HG02840 (cell line): ENCODE measurements around the gene SLC35G6.
"Not testable (repeated sequence)": the region's sequence is repeated elsewhere in the genome, so short reads cannot be mapped to it uniquely, and the experiment has no call there.

Source experiments
- ATAC-seq: cut with Tn5 transposase; IDR thresholded peaks from one replicate; pipeline ENCODE4 v1.9.1; 2021; ENCODE audit warnings: mild to moderate bottlenecking, moderate library complexity, moderate number of reproducible peaks; ENCODE audit not compliant: unreplicated experiment, low FRiP score

The SLC35G6 gene

GRCh38 chr17:7477392-7478275 is 3.6 kb upstream of the SLC35G6 start:
- ATAC-seq = no peak

DNA sequence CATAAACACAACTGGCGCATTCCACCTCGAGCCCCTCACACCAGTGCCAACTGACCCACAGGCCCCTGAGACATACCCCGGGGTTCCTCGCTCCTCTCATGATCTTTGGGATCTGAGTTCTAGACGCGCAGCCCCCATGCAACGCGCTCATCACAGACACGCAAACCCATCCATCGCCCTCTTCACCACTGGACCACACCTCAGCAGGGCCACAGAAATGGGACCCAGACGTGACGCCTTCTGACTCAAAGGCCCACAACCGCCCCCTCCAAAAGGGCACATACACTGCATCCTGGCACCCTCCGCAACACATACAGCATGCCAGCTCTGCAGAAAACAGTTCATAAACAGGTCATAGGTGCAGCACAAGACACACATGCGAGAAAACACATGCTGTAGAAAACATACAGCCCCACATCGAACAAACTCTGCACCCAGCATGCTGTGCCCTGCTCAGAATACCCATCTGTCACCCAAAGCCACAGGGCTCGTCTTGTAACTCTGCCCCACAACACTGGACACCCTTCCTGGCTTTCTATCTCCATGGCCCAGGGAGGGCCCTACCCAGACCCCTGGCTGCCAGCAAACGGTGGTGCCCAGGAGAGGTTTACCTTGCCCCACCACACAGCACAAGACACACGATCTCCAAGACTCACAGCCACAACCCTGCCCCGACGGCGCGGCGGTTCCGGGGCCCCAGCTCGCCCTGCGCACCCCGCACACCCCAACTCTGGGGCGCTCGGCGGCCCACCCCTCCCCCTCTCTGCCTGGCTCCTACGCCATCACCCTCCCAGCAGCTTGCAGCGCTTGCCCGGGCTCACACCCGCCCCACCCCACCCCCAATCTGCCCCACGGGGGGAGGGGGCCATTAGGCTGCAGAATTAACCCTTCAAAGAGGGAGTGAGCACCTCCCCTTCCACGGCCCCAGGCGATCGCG is 2.7 kb upstream of the SLC35G6 start:
- no peak for ATAC-seq

DNA sequence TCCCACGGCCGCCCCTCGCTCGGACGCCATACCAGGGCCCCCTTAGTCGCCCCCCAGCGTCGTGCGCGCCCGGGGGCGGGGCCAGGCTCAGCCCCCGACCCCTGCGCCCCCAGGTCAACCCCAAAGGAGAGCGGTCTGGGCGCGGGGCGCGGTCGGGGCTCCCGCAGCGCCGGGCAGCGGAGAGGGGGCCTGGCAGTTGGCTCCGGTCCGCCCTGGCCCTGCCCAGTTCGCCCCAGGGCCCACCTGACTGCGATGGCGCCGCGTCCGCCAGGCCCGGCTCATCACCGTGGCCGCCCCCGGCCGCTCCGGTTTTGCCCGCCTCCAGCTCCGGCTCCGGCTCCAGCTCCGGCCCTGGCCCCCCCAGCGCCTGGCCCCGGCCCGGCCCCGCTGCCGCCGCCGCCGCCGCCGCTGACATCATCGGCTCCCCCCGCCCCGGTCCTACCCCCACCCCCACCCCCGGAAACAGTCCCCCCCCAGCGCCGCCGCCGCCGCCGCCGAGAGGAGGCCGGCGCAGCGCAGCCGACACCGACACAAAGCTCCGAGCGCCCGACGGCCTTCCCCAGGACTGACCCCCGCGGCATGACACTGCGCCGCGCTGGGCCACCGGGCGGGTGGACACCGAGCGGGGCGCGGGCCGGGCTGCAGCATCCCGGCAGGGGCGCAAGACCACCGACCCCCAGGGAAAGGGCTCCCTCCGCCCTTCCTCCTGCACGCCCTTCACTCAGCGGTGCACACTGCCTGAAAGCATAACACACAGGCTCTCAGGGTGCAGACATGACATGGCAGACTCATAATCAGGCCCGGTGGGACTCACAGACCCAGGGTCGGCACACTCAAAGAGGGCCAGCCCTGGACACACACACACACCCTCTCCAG is 1.8 kb upstream of the SLC35G6 start, which contains the start of gene ZBTB4:
TSS of gene ZBTB4 (minus strand) at position 419 of the 876 bp plus-strand sequence. CDS start 12,830 bp downstream, outside the sequence.
- no peak for ATAC-seq

DNA sequence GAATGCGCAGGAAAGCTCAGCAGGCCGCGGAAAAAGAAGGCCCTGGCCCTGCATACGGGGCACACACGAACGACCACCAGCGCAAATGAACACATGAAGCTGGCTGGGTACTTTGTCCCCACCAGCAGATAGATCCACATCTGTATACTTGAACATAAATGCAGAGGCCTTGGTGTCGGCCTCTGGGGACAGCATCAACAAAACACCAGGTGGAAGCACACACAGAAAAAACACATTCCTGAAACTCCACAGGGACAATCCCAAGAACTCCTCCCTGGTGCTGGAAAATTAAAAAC is 1.2 kb upstream of the SLC35G6 start:
- ATAC-seq = no peak

GRCh38 chr17:7481842-7482741 is 846 bp downstream of the SLC35G6 start:
- not testable (repeated sequence) for ATAC-seq

- ATAC-seq = not testable (repeated sequence)
These were observed 1.5 kb downstream of the SLC35G6 start for GRCh38 chr17:7482742-7483088.

GRCh38 chr17:7483255-7484066 is 2.2 kb downstream of the SLC35G6 start:
- peak; percentile 38 for ATAC-seq

- peak; percentile 62 for ATAC-seq
These were observed 3.0 kb downstream of the SLC35G6 start, which contains the start of gene POLR2A for GRCh38 chr17:7484067-7484918. TSS of gene POLR2A (plus strand) at chr17:7484366.

DNA sequence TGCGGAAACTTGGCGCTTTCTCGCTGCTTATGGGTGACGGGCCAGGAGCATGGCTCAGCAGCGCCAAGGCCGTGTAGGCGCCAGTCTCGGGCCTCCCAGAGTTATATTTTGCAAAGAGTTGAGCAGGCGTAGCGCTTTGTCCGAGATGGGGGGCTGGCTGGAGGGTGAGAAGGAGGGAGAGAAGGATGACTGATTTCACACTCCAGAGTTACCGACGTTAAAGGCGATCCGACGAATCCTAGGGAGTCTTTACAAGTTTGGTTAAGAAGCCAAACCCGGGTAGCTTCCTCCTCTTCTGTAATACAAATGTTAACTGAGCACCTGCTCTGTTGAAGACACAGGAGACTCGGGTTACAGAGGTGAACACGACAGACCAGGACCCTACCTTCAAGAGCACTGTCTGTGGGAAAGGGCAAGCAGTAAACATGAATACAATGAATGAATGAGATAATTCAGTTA is 3.7 kb downstream of the SLC35G6 start:
- no peak for ATAC-seq

DNA sequence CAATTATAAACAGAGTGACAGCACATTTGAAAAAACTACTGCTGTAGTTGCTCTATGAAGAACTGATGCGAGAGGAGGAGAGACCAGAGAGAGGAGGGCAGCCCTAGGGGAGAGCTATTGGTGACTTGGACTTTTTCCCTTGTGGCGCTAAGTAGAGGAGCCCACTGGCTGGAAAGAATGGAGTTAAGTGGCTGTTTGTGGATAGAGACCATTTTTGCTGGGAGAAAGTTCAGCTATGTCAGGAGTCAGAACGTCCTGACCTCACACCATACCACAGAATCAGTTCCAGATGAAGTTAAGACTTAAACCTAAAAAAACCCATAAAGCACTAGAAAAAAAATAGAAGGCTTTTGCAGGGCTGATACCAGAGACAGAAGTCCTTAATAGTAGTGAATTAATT is 4.9 kb downstream of the SLC35G6 start:
- no peak for ATAC-seq

- no peak for ATAC-seq
These were observed 8.9 kb downstream of the SLC35G6 start for GRCh38 chr17:7490144-7490543.

GRCh38 chr17:7491583-7491982 is 10.3 kb downstream of the SLC35G6 start:
- no peak for ATAC-seq

DNA sequence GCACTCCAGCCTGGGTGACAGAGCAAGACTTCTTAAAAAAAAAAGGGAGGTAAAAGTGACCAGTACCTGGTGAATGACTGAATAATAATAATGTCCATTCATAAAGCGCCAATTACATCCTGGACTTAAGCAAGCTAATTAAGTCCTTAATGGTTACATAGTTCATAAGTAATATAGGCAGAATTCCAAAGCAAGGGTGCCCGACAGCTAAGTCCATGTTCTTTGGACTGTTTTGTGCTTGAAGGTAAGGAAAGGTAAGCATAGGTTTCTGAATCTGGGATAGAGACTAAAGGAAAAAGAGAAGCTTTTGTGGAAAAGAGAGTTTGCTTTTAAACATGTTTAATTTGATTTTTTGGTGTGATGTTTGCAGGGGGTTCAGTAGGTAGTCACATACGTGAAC is 12.7 kb downstream of the SLC35G6 start:
- no peak for ATAC-seq

- ATAC-seq = no peak
These were observed 14.7 kb downstream of the SLC35G6 start for GRCh38 chr17:7495906-7496434.

- no peak for ATAC-seq
These were observed 15.4 kb downstream of the SLC35G6 start for GRCh38 chr17:7496470-7497183.

DNA sequence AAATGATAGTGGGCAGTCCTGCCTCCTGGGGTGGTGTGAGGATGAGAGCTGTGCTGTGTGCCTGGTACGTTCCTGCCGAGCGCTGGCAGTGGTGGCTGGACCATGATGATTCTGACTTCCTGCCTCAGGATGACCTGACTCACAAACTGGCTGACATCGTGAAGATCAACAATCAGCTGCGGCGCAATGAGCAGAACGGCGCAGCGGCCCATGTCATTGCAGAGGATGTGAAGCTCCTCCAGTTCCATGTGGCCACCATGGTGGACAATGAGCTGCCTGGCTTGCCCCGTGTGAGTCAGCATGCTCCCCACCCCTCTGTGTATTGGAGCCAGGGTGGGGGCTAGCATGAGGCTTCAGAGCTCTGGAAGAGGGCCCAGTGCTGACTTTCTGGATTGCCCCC is 16.0 kb downstream of the SLC35G6 start:
- ATAC-seq = no peak

GRCh38 chr17:7497636-7498035 is 16.4 kb downstream of the SLC35G6 start:
- no peak for ATAC-seq
